Erythroblast (primary cell): ENCODE measurements around the gene RASGRP4.

Experiments used
- GATA1 ChIP-seq: IDR thresholded peaks from 2 replicates; pipeline ENCODE4 v1.6.1; 2011; ENCODE audit warnings: low read depth, mild to moderate bottlenecking, control low read depth, low read length, moderate library complexity
- POLR2A ChIP-seq: IDR thresholded peaks from 2 replicates; pipeline ENCODE4 v1.6.1; 2011; ENCODE audit warnings: mild to moderate bottlenecking, low read length

GRCh38 chr19:38442736-38443135, 16.7 kb upstream of the RASGRP4 start:
- TF ChIP-seq POLR2A (no peak), GATA1 (no peak)
